ENCODE data around the gene CCDC157. TPM values are rescaled to one million over a fixed set of nuclear protein-coding genes. Genes with fewer than 3 reads are reported as not detected.
A peak's percentile ranks its signal among the peaks of the same experiment; 100 is the strongest.

CCDC157 gene
- total and polyA plus RNA-seq, 9 of the 15 experiments (the other 6 are each of a cell fraction or from before 2014, with no cell fraction given): 0.04 to 1.3 (median 0.68) TPM

DNA sequence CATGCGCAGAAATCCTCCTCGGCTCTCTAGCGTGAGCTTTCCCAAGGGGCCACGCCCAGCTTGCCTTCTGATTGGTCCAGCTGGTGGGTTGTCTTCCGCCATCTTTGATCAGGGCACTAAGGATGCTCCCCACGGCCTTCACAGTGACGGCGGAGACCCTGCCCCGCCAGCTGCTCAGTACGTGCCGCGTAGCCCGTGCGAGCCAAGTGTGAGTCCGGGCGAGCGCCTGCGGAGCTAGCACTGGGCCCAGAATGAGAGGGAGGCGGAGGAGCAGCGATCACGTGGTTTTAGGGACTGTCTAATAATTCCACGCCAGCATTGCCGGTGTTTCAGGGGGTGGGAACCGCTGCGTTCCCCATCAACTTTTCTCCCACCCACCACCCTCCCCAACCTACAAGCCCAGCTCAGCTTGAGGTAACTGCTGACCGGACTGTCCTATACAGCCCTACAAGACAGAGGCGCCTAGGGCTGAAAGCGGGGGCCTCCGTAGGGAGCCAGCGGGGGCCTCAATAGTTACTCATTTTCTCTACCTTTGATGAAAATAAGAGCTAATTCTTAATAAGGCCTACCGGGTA, 67.2 kb downstream of the CCDC157 start (continued):
- TF ChIP-seq MAZ (CRISPR knock-in tag; conservative IDR thresholded peaks at IDR 0.05 in 1 of 2, IDR thresholded peaks at IDR 0.05 in 1 of 2): peak; percentile 49 to 66; a peak in 3 of 4 replicates
- TF ChIP-seq, protein P1, sequence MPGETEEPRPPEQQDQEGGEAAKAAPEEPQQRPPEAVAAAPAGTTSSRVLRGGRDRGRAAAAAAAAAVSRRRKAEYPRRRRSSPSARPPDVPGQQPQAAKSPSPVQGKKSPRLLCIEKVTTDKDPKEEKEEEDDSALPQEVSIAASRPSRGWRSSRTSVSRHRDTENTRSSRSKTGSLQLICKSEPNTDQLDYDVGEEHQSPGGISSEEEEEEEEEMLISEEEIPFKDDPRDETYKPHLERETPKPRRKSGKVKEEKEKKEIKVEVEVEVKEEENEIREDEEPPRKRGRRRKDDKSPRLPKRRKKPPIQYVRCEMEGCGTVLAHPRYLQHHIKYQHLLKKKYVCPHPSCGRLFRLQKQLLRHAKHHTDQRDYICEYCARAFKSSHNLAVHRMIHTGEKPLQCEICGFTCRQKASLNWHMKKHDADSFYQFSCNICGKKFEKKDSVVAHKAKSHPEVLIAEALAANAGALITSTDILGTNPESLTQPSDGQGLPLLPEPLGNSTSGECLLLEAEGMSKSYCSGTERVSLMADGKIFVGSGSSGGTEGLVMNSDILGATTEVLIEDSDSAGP (CRISPR knock-in tag; IDR thresholded peaks at IDR 0.05): 0 out of 2 replicates have a peak, but pooled peaks have one; percentile 34
- no peak for TF ChIP-seq ZKSCAN1 (IDR thresholded peaks at IDR 0.05; ENCODE audit: low read depth, low read length)
- TF ChIP-seq, protein P2, sequence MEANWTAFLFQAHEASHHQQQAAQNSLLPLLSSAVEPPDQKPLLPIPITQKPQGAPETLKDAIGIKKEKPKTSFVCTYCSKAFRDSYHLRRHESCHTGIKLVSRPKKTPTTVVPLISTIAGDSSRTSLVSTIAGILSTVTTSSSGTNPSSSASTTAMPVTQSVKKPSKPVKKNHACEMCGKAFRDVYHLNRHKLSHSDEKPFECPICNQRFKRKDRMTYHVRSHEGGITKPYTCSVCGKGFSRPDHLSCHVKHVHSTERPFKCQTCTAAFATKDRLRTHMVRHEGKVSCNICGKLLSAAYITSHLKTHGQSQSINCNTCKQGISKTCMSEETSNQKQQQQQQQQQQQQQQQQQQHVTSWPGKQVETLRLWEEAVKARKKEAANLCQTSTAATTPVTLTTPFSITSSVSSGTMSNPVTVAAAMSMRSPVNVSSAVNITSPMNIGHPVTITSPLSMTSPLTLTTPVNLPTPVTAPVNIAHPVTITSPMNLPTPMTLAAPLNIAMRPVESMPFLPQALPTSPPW (CRISPR knock-in tag; IDR thresholded peaks at IDR 0.05): peak; percentile 79
- no peak for TF ChIP-seq KAT2B (IDR thresholded peaks at IDR 0.05; ENCODE audit: low read depth, low read length)
- peak; percentile 11 for TF ChIP-seq NEUROD1 (IDR thresholded peaks at IDR 0.05; ENCODE audit: borderline replicate concordance, low read depth, low read length, partially characterized antibody)
- no peak for TF ChIP-seq MTA2 (IDR thresholded peaks at IDR 0.05; ENCODE audit: low read depth)
- no peak for TF ChIP-seq LARP7 (IDR thresholded peaks at IDR 0.05)
- TF ChIP-seq, protein P3, sequence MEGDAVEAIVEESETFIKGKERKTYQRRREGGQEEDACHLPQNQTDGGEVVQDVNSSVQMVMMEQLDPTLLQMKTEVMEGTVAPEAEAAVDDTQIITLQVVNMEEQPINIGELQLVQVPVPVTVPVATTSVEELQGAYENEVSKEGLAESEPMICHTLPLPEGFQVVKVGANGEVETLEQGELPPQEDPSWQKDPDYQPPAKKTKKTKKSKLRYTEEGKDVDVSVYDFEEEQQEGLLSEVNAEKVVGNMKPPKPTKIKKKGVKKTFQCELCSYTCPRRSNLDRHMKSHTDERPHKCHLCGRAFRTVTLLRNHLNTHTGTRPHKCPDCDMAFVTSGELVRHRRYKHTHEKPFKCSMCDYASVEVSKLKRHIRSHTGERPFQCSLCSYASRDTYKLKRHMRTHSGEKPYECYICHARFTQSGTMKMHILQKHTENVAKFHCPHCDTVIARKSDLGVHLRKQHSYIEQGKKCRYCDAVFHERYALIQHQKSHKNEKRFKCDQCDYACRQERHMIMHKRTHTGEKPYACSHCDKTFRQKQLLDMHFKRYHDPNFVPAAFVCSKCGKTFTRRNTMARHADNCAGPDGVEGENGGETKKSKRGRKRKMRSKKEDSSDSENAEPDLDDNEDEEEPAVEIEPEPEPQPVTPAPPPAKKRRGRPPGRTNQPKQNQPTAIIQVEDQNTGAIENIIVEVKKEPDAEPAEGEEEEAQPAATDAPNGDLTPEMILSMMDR (IDR thresholded peaks at IDR 0.05 in 2 of 3, conservative IDR thresholded peaks at IDR 0.05 in 1 of 3; ENCODE audit: insufficient read depth in 2 of 3, low read depth in 1 of 3, low read length in 3 of 3): 0 out of 6 replicates have a peak, but pooled peaks of 1 of the 3 experiments have one; percentile 6
- peak; percentile 60; the same call in 1 of the 2 replicates for TF ChIP-seq MYC (IDR thresholded peaks at IDR 0.05; ENCODE audit: low read depth, low read length)
- no peak for TF ChIP-seq MYC (CRISPR knock-in tag; IDR thresholded peaks at IDR 0.05; ENCODE audit: borderline replicate concordance, low read depth)
- TF ChIP-seq ZNF589 (CRISPR knock-in tag; IDR thresholded peaks at IDR 0.05; ENCODE audit: low read depth): 0 out of 2 replicates have a peak, but pooled peaks have one; percentile 54
- TF ChIP-seq, protein P4, sequence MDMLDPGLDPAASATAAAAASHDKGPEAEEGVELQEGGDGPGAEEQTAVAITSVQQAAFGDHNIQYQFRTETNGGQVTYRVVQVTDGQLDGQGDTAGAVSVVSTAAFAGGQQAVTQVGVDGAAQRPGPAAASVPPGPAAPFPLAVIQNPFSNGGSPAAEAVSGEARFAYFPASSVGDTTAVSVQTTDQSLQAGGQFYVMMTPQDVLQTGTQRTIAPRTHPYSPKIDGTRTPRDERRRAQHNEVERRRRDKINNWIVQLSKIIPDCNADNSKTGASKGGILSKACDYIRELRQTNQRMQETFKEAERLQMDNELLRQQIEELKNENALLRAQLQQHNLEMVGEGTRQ (CRISPR knock-in tag; IDR thresholded peaks at IDR 0.05): peak; percentile 92
- no peak for TF ChIP-seq NFE2L1 (tag; IDR thresholded peaks at IDR 0.05; ENCODE audit: borderline replicate concordance, low read depth)
- TF ChIP-seq YY1 (IDR thresholded peaks at IDR 0.05; ENCODE audit: borderline replicate concordance in 1 of 3, control insufficient read depth in 1 of 3, extremely low read depth in 1 of 3, insufficient read depth in 3 of 3, insufficient read length in 1 of 3, insufficient replicate concordance in 2 of 3, low read depth in 1 of 3, low read length in 2 of 3): peak; percentile 96 to 99 (median 99)
- TF ChIP-seq, protein P5, sequence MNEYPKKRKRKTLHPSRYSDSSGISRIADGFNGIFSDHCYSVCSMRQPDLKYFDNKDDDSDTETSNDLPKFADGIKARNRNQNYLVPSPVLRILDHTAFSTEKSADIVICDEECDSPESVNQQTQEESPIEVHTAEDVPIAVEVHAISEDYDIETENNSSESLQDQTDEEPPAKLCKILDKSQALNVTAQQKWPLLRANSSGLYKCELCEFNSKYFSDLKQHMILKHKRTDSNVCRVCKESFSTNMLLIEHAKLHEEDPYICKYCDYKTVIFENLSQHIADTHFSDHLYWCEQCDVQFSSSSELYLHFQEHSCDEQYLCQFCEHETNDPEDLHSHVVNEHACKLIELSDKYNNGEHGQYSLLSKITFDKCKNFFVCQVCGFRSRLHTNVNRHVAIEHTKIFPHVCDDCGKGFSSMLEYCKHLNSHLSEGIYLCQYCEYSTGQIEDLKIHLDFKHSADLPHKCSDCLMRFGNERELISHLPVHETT (CRISPR knock-in tag; conservative IDR thresholded peaks at IDR 0.05 in 1 of 2, IDR thresholded peaks at IDR 0.05 in 1 of 2): no peak
